Panc1 (cell line): ENCODE data around the gene FAM222B. TPM values are rescaled to one million over a fixed set of nuclear protein-coding genes. Genes with fewer than 3 reads are reported as not detected.

Experiments
- ATAC-seq: fragments of 200-7000 bp; cut with Tn5 transposase; 2 replicates; pipeline ENCODE4 v1.9.1; 2020; ENCODE audit warnings: mild to moderate bottlenecking, moderate library complexity
- BruUV-seq: library from RNA; stranded (reverse); fragments of 400-500 nt; replicated peaks from 2 replicates; lab custom pipeline; 2021; lab: Mats Ljungman, UMichigan
- CTCF ChIA-PET: fragments of 300-600 bp; sonication (Branson Sonifier 250); formaldehyde crosslinking; loops from one replicate; lab custom pipeline; 2022; ENCODE audit warnings: antibody characterized with exemption; lab: Charles Lee
- POLR2A ChIA-PET: fragments of 300-600 bp; sonication (Branson Sonifier 250); formaldehyde crosslinking; loops from one replicate; lab custom pipeline; 2022; ENCODE audit warnings: antibody characterized with exemption; lab: Charles Lee
- DNase-seq: peaks from one replicate; pipeline ENCODE4 v3.0.0-alpha.2; 2010; ENCODE audit warnings: low read depth, low spot score
- H3K27ac ChIP-seq: 2 replicates; pipeline ENCODE4 v1.5.1; 2011; ENCODE audit warnings: mild to moderate bottlenecking, low read length, inconsistent platforms
- H3K27me3 ChIP-seq: fragments of 200-500 bp; sonication (Bioruptor generic); 2 replicates; pipeline ENCODE4 v1.6.0; 2014; ENCODE audit warnings: low read length, inconsistent platforms; ENCODE audit not compliant: control insufficient read depth, insufficient read depth
- H3K36me3 ChIP-seq: fragments of 200-500 bp; sonication (Bioruptor generic); 2 replicates; pipeline ENCODE4 v1.5.1; 2014; ENCODE audit warnings: inconsistent platforms, mild to moderate bottlenecking, low read length, moderate library complexity; ENCODE audit not compliant: control insufficient read depth, insufficient read depth
- H3K4me1 ChIP-seq: 2 replicates; pipeline ENCODE4 v1.5.1; 2011; ENCODE audit warnings: inconsistent platforms, mild to moderate bottlenecking, low read length, moderate library complexity; ENCODE audit not compliant: control insufficient read depth, insufficient read depth
- H3K4me3 ChIP-seq, 2 experiments: 2 replicates each; pipeline ENCODE4 v1.5.1; 2011 to 2012; ENCODE audit warnings: low read depth in 2 of 2, low read length in 2 of 2, mild to moderate bottlenecking in 2 of 2, inconsistent platforms in 1 of 2, moderate library complexity in 1 of 2
- H3K9me3 ChIP-seq: fragments of 200-500 bp; sonication (Bioruptor generic); 2 replicates; pipeline ENCODE4 v1.5.1; 2014; ENCODE audit warnings: low read depth, mild to moderate bottlenecking, inconsistent platforms, low read length, moderate library complexity; ENCODE audit not compliant: control insufficient read depth, insufficient read depth
- CTCF ChIP-seq: fragments of 450-650 bp; IDR thresholded peaks from 2 replicates; pipeline ENCODE4 v1.5.1; 2017; ENCODE audit warnings: mild to moderate bottlenecking
- POLR2AphosphoS5 ChIP-seq: IDR thresholded peaks from 2 replicates; pipeline ENCODE4 v1.6.1; 2012; ENCODE audit warnings: mild to moderate bottlenecking, low read depth, low read length, moderate library complexity
- REST ChIP-seq, 2 experiments: IDR thresholded peaks; 2 replicates each; pipeline ENCODE4 v1.6.1; 2011 to 2012; ENCODE audit warnings: low read depth in 2 of 2, control low read depth in 1 of 2, low read length in 1 of 2, mild to moderate bottlenecking in 1 of 2, moderate library complexity in 1 of 2; ENCODE audit not compliant: insufficient read depth in 1 of 2
- SIN3A ChIP-seq: IDR thresholded peaks from 2 replicates; pipeline ENCODE4 v1.6.1; 2012; ENCODE audit warnings: low read depth, mild to moderate bottlenecking, low read length, moderate library complexity, borderline replicate concordance; ENCODE audit not compliant: insufficient read depth
- TCF7L2 ChIP-seq: IDR thresholded peaks from 2 replicates; pipeline ENCODE4 v1.6.1; 2011; ENCODE audit warnings: mild to moderate bottlenecking, low read depth, low read length, inconsistent platforms
- in situ Hi-C: cut with HindIII; loops from 2 replicates; pipeline ENCODE4 v1.10.0; 2016; ENCODE audit warnings: low sequenced_read_pairs, low pct_unique_long_range_greater_than_20kb
- intact Hi-C: fragments of 100-400 bp; cut with micrococcal nuclease; formaldehyde crosslinking; loops from one replicate; pipeline ENCODE4 v1.10.0; 2022; ENCODE audit not compliant: unreplicated experiment
- total RNA-seq: library from RNA; stranded (reverse); gene quantifications from one replicate; pipeline ENCODE4 v1.2.1, GENCODE V29; 2021; ENCODE audit not compliant: unreplicated experiment

FAM222B gene
- total RNA-seq, 1 experiment from 2014 or later, result 38.5 TPM

- no peak overlapping the region for H3K27ac ChIP-seq
- CTCF ChIA-PET, result interaction anchor here (0.6 to 8.4 kb wide), 9 partner anchors 10 to 427 kb away, joined by 3 to 123 read pairs (median 3); partner anchors contain the start of genes NEK8 and TLCD1
- H3K36me3 ChIP-seq, result no peaks in the 10 kb centered on the region; the same call in 1 of the 2 replicates
- BruUV-seq, result no TSS peak
- H3K27me3 ChIP-seq, result no peaks in the 10 kb centered on the region
- no peaks in the 10 kb centered on the region for H3K9me3 ChIP-seq
- peaks cover 38% of the 10 kb centered on the region for H3K4me1 ChIP-seq
- POLR2A ChIA-PET, result interaction anchor here (4.5 kb wide), 1 partner anchor 25 kb away, joined by 25 read pairs; the partner anchor contains the start of gene TLCD1
- no peak for ATAC-seq
- intact Hi-C loops (no loop called here), in situ Hi-C loops (no loop called here)
- TF ChIP-seq REST (IDR thresholded peaks at IDR 0.05; ENCODE audit: insufficient read depth in 1 of 2, low read depth in 2 of 2, low read length in 1 of 2) (no peak), TCF7L2 (no peak), CTCF (no peak), SIN3A (no peak), POLR2AphosphoS5 (0 out of 2 replicates have a peak, but pooled peaks have one; percentile 30)
- H3K4me3 ChIP-seq, result no peak overlapping the region
- DNase-seq, result no peak
These were observed 90.8 kb downstream of the FAM222B start for GRCh38 chr17:28751600-28752366.

GRCh38 chr17:28750178-28751047 lies 92.2 kb downstream of the FAM222B start:
- BruUV-seq, result TSS peak; percentile 73
- Histone ChIP-seq H3K4me3 (no peak overlapping the region), H3K27me3 (no peaks in the 10 kb centered on the region), H3K9me3 (no peaks in the 10 kb centered on the region), H3K4me1 (peaks cover 51% of the 10 kb centered on the region), H3K36me3 (no peaks in the 10 kb centered on the region; the same call in 1 of the 2 replicates), H3K27ac (peak overlapping the region; percentile 99; the same call in 1 of the 2 replicates)
- ChIA-PET CTCF (interaction anchor here (0.6 to 8.4 kb wide), 9 partner anchors 12 to 428 kb away, joined by 3 to 123 read pairs (median 3); partner anchors contain the start of genes NEK8 and TLCD1), POLR2A (interaction anchor here (1.0 to 4.5 kb wide), 2 partner anchors 23 to 29 kb away, joined by 3 to 25 read pairs; partner anchors contain the start of gene TLCD1)
- in situ Hi-C loops (no loop called here), intact Hi-C loops (loop anchor here (1.0 kb wide), 1 partner anchor 23 kb away; no protein-coding TSS in a partner anchor)
- DNase-seq (peak; percentile 81), ATAC-seq (peak; percentile 72)
- peak; percentile 100 for TF ChIP-seq CTCF
- no peak for TF ChIP-seq TCF7L2
- 0 out of 2 replicates have a peak, but pooled peaks have one; percentile 74 for TF ChIP-seq SIN3A
- peak; percentile 83 for TF ChIP-seq POLR2AphosphoS5
- 0 out of 4 replicates have a peak, but pooled peaks of 1 of the 2 experiments have one; percentile 11 for TF ChIP-seq REST (IDR thresholded peaks at IDR 0.05; ENCODE audit: insufficient read depth in 1 of 2, low read depth in 2 of 2, low read length in 1 of 2)
